Esophagus squamous epithelium (tissue), 4 donors: Measurements from ENCODE around the gene VKORC1.

ENCODE experiments used
- POLR2A ChIP-seq, 4 donors: fragments of 450-650 bp; IDR thresholded peaks; one replicate each; pipeline ENCODE4 v1.6.1; 2017; ENCODE audit warnings: antibody characterized with exemption in 4 of 4, mild to moderate bottlenecking in 4 of 4, moderate library complexity in 3 of 4
- TF ChIP-seq, protein P1 (sequence below), 6 experiments: fragments of 450-650 bp in 4 of 6; fragments of 200-600 bp in 2 of 6; sonication (generic) in 2 of 6; IDR thresholded peaks; one replicate each; pipeline ENCODE4 v1.5.1; 2016 to 2019; ENCODE audit warnings: antibody characterized with exemption in 6 of 6, mild to moderate bottlenecking in 4 of 6, moderate library complexity in 4 of 6

DNA sequence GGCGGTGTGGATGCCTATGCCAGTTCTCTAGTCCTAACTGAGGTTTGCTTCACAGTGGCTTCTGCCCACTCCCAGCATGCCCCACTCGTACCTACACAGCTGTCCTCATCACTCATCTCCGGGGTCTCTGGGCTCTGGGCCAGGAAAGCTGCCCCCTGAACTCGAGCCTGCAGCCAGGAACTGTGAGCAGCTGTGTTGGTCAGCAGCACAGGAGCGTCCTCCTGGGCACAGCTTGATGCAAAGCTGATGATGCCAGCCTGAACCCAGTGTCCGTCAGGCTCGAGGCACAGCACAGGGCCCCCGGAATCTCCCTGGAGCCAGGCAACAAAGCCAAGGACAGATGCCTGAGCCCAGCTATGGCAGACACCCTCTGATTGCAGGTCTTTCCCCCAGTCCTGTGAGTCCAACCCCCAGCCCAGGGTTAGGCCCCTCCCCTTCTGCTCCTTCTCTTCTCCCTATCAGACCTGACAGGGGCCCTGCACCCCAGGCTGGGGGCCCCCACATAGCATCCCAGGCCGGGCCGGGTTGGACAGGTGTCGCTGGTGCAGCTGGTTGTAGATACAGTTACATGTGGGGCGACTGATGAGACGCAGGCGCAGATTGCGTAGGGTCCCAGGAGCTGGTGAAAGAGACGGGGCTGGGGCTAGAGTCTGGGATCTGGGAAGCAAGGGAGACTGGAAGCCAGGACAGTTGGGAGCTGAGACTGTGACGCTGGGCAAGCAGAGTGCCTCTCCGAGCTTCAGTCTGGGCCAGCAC lies 8.5 kb downstream of the VKORC1 start:
- TF ChIP-seq, protein P1, sequence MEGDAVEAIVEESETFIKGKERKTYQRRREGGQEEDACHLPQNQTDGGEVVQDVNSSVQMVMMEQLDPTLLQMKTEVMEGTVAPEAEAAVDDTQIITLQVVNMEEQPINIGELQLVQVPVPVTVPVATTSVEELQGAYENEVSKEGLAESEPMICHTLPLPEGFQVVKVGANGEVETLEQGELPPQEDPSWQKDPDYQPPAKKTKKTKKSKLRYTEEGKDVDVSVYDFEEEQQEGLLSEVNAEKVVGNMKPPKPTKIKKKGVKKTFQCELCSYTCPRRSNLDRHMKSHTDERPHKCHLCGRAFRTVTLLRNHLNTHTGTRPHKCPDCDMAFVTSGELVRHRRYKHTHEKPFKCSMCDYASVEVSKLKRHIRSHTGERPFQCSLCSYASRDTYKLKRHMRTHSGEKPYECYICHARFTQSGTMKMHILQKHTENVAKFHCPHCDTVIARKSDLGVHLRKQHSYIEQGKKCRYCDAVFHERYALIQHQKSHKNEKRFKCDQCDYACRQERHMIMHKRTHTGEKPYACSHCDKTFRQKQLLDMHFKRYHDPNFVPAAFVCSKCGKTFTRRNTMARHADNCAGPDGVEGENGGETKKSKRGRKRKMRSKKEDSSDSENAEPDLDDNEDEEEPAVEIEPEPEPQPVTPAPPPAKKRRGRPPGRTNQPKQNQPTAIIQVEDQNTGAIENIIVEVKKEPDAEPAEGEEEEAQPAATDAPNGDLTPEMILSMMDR (IDR thresholded peaks at IDR 0.05) = no peak
- TF ChIP-seq POLR2A (IDR thresholded peaks at IDR 0.05) = no peak
